ENCODE results near the gene TMEM175. TPM values are rescaled to one million over a fixed set of nuclear protein-coding genes. Genes with fewer than 3 reads are reported as not detected.
A peak's percentile ranks its signal among the peaks of the same experiment; 100 is the strongest.

The TMEM175 gene
- total and polyA plus RNA-seq, 9 of the 15 experiments (the other 6 are each of a cell fraction or from before 2014, with no cell fraction given): 0.13 to 30.9 (median 9.4) TPM

DNA sequence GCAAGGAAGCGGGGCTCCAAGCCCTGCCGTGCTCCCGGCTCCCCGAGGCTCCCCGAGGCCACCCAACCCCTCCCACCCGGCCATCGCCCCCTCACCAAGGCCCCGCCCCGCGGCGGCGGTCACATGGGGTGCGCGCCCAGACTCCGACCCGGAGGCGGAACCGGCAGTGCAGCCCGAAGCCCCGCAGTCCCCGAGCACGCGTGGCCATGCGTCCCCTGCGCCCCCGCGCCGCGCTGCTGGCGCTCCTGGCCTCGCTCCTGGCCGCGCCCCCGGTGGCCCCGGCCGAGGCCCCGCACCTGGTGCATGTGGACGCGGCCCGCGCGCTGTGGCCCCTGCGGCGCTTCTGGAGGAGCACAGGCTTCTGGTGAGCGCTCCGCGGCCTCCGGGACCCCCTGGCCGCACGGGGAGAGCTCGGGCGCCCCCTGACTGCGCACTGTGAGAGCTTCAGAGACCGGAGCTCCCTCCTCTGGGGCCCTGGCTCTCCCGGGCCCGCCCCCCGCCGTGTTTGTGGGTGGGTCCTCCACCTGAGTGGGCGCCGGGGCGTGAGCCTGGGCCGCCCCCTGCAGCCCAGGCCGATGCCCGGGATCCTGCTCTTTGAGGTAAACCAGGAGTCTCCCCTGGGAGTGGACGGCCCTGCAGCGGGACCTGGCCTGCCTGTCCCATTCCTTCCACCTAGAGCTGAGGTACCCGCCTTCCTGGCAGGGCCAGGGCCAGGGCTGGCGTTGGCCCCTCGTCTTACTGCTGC, 54.8 kb downstream of the TMEM175 start, which contains the start of gene IDUA (continued):
- TF ChIP-seq ZFP30 (CRISPR knock-in tag; IDR thresholded peaks at IDR 0.05; ENCODE audit: borderline replicate concordance) (no peak), HCFC1 (IDR thresholded peaks at IDR 0.05; ENCODE audit: low read depth, low read length) (0 out of 2 replicates have a peak, but pooled peaks have one; percentile 4), NR2C2 (CRISPR knock-in tag; IDR thresholded peaks at IDR 0.05) (peak; percentile 74), NR2C2 (tag; IDR thresholded peaks at IDR 0.05) (peak; percentile 97), GATAD2B (IDR thresholded peaks at IDR 0.05; ENCODE audit: borderline replicate concordance) (peak; percentile 100), ZNF134 (CRISPR knock-in tag; conservative IDR thresholded peaks at IDR 0.05) (no peak), NFIC (IDR thresholded peaks at IDR 0.05) (no peak), U2AF2 (optimal IDR thresholded peaks at IDR 0.05; ENCODE audit: low read depth, low read length) (no peak), ZNF143 (CRISPR knock-in tag; IDR thresholded peaks at IDR 0.05) (no peak), SOX6 (IDR thresholded peaks at IDR 0.05) (peak; percentile 38; the same call in 1 of the 2 replicates), ZNF274 (IDR thresholded peaks at IDR 0.05; ENCODE audit: borderline replicate concordance, low read depth, low read length) (no peak), ETV1 (tag; conservative IDR thresholded peaks at IDR 0.05; ENCODE audit: low read depth) (no peak), BRCA1 (IDR thresholded peaks at IDR 0.05) (no peak), BRCA1 (CRISPR knock-in tag; IDR thresholded peaks at IDR 0.05) (no peak), MTA1 (IDR thresholded peaks at IDR 0.05; ENCODE audit: borderline replicate concordance) (no peak), MCM2 (IDR thresholded peaks at IDR 0.05; ENCODE audit: low read depth) (no peak)
- TF ChIP-seq, protein P1, sequence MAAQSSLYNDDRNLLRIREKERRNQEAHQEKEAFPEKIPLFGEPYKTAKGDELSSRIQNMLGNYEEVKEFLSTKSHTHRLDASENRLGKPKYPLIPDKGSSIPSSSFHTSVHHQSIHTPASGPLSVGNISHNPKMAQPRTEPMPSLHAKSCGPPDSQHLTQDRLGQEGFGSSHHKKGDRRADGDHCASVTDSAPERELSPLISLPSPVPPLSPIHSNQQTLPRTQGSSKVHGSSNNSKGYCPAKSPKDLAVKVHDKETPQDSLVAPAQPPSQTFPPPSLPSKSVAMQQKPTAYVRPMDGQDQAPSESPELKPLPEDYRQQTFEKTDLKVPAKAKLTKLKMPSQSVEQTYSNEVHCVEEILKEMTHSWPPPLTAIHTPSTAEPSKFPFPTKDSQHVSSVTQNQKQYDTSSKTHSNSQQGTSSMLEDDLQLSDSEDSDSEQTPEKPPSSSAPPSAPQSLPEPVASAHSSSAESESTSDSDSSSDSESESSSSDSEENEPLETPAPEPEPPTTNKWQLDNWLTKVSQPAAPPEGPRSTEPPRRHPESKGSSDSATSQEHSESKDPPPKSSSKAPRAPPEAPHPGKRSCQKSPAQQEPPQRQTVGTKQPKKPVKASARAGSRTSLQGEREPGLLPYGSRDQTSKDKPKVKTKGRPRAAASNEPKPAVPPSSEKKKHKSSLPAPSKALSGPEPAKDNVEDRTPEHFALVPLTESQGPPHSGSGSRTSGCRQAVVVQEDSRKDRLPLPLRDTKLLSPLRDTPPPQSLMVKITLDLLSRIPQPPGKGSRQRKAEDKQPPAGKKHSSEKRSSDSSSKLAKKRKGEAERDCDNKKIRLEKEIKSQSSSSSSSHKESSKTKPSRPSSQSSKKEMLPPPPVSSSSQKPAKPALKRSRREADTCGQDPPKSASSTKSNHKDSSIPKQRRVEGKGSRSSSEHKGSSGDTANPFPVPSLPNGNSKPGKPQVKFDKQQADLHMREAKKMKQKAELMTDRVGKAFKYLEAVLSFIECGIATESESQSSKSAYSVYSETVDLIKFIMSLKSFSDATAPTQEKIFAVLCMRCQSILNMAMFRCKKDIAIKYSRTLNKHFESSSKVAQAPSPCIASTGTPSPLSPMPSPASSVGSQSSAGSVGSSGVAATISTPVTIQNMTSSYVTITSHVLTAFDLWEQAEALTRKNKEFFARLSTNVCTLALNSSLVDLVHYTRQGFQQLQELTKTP (IDR thresholded peaks at IDR 0.05; ENCODE audit: low read depth in 1 of 2, partially characterized antibody in 2 of 2): no peak
- TF ChIP-seq, protein P2, sequence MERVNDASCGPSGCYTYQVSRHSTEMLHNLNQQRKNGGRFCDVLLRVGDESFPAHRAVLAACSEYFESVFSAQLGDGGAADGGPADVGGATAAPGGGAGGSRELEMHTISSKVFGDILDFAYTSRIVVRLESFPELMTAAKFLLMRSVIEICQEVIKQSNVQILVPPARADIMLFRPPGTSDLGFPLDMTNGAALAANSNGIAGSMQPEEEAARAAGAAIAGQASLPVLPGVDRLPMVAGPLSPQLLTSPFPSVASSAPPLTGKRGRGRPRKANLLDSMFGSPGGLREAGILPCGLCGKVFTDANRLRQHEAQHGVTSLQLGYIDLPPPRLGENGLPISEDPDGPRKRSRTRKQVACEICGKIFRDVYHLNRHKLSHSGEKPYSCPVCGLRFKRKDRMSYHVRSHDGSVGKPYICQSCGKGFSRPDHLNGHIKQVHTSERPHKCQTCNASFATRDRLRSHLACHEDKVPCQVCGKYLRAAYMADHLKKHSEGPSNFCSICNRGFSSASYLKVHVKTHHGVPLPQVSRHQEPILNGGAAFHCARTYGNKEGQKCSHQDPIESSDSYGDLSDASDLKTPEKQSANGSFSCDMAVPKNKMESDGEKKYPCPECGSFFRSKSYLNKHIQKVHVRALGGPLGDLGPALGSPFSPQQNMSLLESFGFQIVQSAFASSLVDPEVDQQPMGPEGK (CRISPR knock-in tag; IDR thresholded peaks at IDR 0.05; ENCODE audit: borderline replicate concordance): no peak
- TF ChIP-seq, protein P3, sequence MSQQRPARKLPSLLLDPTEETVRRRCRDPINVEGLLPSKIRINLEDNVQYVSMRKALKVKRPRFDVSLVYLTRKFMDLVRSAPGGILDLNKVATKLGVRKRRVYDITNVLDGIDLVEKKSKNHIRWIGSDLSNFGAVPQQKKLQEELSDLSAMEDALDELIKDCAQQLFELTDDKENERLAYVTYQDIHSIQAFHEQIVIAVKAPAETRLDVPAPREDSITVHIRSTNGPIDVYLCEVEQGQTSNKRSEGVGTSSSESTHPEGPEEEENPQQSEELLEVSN (IDR thresholded peaks at IDR 0.05; ENCODE audit: borderline replicate concordance in 1 of 2, extremely low read depth in 1 of 2, insufficient read depth in 1 of 2, insufficient read length in 1 of 2, low read depth in 1 of 2, low read length in 1 of 2, poor library complexity in 1 of 2, severe bottlenecking in 1 of 2): peak; percentile 68 to 88
- TF ChIP-seq, protein P4, sequence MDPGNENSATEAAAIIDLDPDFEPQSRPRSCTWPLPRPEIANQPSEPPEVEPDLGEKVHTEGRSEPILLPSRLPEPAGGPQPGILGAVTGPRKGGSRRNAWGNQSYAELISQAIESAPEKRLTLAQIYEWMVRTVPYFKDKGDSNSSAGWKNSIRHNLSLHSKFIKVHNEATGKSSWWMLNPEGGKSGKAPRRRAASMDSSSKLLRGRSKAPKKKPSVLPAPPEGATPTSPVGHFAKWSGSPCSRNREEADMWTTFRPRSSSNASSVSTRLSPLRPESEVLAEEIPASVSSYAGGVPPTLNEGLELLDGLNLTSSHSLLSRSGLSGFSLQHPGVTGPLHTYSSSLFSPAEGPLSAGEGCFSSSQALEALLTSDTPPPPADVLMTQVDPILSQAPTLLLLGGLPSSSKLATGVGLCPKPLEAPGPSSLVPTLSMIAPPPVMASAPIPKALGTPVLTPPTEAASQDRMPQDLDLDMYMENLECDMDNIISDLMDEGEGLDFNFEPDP (CRISPR knock-in tag; IDR thresholded peaks at IDR 0.05): no peak

All from K562 (cell line).